Measurements from ENCODE around the gene PLET1. TPM values are rescaled to one million over a fixed set of nuclear protein-coding genes. Genes with fewer than 3 reads are reported as not detected.

Gene PLET1
- total and polyA plus RNA-seq, 4 donors = not detected

- H3K36me3 ChIP-seq (ENCODE audit: control insufficient read depth in 4 of 4, insufficient read depth in 3 of 4, low read depth in 1 of 4, low read length in 3 of 4) = no peaks in the 10 kb centered on the region
- peaks cover 6 to 60% (median 38%) of the 10 kb centered on the region in 4 donors for H3K4me1 ChIP-seq (ENCODE audit: control insufficient read depth in 4 of 4, insufficient read depth in 4 of 4, low read length in 3 of 4)
- H3K4me3 ChIP-seq (ENCODE audit: low read depth in 1 of 3, low read length in 3 of 3) = no peak overlapping the region
- TF ChIP-seq MAX (IDR thresholded peaks at IDR 0.05) (no peak), HNF4G (IDR thresholded peaks at IDR 0.05) (no peak), HNF4A (conservative IDR thresholded peaks at IDR 0.05) (no peak), YY1 (IDR thresholded peaks at IDR 0.05) (no peak)
- H3K9me3 ChIP-seq (ENCODE audit: control insufficient read depth in 4 of 4, low read length in 3 of 4) = no peaks in the 10 kb centered on the region
- H3K9ac ChIP-seq (ENCODE audit: low read depth in 1 of 2, low read length in 2 of 2) = no peak overlapping the region
- H3K27ac ChIP-seq (ENCODE audit: low read depth in 1 of 2, low read length in 2 of 2) = peak overlapping the region; percentile 55 to 72
- 79% methylated on average over 3 of the region's 3 CpGs for WGBS
- DNase-seq (ENCODE audit: low spot score) = no peak
- H3K27me3 ChIP-seq (ENCODE audit: control insufficient read depth in 4 of 4, insufficient read depth in 4 of 4, low read length in 3 of 4) = no peaks in the 10 kb centered on the region
These were observed 48.4 kb downstream of the PLET1 start for GRCh38 chr11:112212290-112212689.

- no peak overlapping the region for H3K9ac ChIP-seq (ENCODE audit: low read depth in 1 of 2, low read length in 2 of 2)
- no peaks in the 10 kb centered on the region for H3K27me3 ChIP-seq (ENCODE audit: control insufficient read depth in 4 of 4, insufficient read depth in 4 of 4, low read length in 3 of 4)
- WGBS = 44% methylated on average over 2 of the region's 2 CpGs
- H3K9me3 ChIP-seq (ENCODE audit: control insufficient read depth in 4 of 4, low read length in 3 of 4) = no peaks in the 10 kb centered on the region
- H3K4me1 ChIP-seq (ENCODE audit: control insufficient read depth in 4 of 4, insufficient read depth in 4 of 4, low read length in 3 of 4) = peaks cover 6 to 55% (median 32%) of the 10 kb centered on the region in 4 donors
- no peak overlapping the region for H3K4me3 ChIP-seq (ENCODE audit: low read depth in 1 of 3, low read length in 3 of 3)
- no peak for TF ChIP-seq CTCF (IDR thresholded peaks at IDR 0.05; ENCODE audit: low read depth, low read length, missing input control)
- TF ChIP-seq NR2F2 (IDR thresholded peaks at IDR 0.05) = no peak
- no peak for TF ChIP-seq YY1 (IDR thresholded peaks at IDR 0.05)
- no peak for TF ChIP-seq RAD21 (IDR thresholded peaks at IDR 0.05)
- TF ChIP-seq HNF4G (IDR thresholded peaks at IDR 0.05) = no peak
- no peak for TF ChIP-seq SP1 (IDR thresholded peaks at IDR 0.05)
- no peak for TF ChIP-seq TAF1 (conservative IDR thresholded peaks at IDR 0.05)
- TF ChIP-seq EGR1 (IDR thresholded peaks at IDR 0.05; ENCODE audit: low read depth in 2 of 2) = no peak
- no peak for TF ChIP-seq FOXA1 (IDR thresholded peaks at IDR 0.05)
- TF ChIP-seq, protein P1, sequence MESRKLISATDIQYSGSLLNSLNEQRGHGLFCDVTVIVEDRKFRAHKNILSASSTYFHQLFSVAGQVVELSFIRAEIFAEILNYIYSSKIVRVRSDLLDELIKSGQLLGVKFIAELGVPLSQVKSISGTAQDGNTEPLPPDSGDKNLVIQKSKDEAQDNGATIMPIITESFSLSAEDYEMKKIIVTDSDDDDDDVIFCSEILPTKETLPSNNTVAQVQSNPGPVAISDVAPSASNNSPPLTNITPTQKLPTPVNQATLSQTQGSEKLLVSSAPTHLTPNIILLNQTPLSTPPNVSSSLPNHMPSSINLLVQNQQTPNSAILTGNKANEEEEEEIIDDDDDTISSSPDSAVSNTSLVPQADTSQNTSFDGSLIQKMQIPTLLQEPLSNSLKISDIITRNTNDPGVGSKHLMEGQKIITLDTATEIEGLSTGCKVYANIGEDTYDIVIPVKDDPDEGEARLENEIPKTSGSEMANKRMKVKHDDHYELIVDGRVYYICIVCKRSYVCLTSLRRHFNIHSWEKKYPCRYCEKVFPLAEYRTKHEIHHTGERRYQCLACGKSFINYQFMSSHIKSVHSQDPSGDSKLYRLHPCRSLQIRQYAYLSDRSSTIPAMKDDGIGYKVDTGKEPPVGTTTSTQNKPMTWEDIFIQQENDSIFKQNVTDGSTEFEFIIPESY (IDR thresholded peaks at IDR 0.05) = no peak
- no peak for TF ChIP-seq FOXA2 (IDR thresholded peaks at IDR 0.05)
- TF ChIP-seq, protein P2, sequence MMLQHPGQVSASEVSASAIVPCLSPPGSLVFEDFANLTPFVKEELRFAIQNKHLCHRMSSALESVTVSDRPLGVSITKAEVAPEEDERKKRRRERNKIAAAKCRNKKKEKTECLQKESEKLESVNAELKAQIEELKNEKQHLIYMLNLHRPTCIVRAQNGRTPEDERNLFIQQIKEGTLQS (IDR thresholded peaks at IDR 0.05) = no peak
- no peak for TF ChIP-seq RXRA (IDR thresholded peaks at IDR 0.05)
- no peak for TF ChIP-seq HNF4A (conservative IDR thresholded peaks at IDR 0.05)
- TF ChIP-seq GABPA (IDR thresholded peaks at IDR 0.05 in 1 of 2, conservative IDR thresholded peaks at IDR 0.05 in 1 of 2) = no peak
- TF ChIP-seq, protein P3, sequence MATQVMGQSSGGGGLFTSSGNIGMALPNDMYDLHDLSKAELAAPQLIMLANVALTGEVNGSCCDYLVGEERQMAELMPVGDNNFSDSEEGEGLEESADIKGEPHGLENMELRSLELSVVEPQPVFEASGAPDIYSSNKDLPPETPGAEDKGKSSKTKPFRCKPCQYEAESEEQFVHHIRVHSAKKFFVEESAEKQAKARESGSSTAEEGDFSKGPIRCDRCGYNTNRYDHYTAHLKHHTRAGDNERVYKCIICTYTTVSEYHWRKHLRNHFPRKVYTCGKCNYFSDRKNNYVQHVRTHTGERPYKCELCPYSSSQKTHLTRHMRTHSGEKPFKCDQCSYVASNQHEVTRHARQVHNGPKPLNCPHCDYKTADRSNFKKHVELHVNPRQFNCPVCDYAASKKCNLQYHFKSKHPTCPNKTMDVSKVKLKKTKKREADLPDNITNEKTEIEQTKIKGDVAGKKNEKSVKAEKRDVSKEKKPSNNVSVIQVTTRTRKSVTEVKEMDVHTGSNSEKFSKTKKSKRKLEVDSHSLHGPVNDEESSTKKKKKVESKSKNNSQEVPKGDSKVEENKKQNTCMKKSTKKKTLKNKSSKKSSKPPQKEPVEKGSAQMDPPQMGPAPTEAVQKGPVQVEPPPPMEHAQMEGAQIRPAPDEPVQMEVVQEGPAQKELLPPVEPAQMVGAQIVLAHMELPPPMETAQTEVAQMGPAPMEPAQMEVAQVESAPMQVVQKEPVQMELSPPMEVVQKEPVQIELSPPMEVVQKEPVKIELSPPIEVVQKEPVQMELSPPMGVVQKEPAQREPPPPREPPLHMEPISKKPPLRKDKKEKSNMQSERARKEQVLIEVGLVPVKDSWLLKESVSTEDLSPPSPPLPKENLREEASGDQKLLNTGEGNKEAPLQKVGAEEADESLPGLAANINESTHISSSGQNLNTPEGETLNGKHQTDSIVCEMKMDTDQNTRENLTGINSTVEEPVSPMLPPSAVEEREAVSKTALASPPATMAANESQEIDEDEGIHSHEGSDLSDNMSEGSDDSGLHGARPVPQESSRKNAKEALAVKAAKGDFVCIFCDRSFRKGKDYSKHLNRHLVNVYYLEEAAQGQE (IDR thresholded peaks at IDR 0.05) = no peak
- H3K36me3 ChIP-seq (ENCODE audit: control insufficient read depth in 4 of 4, insufficient read depth in 3 of 4, low read depth in 1 of 4, low read length in 3 of 4) = no peaks in the 10 kb centered on the region
- no peak for DNase-seq (ENCODE audit: low spot score)
- peak overlapping the region; percentile 62 to 72 for H3K27ac ChIP-seq (ENCODE audit: low read depth in 1 of 2, low read length in 2 of 2)
These were observed 49.1 kb downstream of the PLET1 start for GRCh38 chr11:112211536-112211935.
